ENCODE measurements around the gene LRRC63. TPM values are rescaled to one million over a fixed set of nuclear protein-coding genes. Genes with fewer than 3 reads are reported as not detected.

Gene LRRC63
- total and polyA plus RNA-seq, 8 donors = 0.10 to 0.65 (median 0.35) TPM

- intact Hi-C loops (cut with DNase I) = no loop called here
- Histone ChIP-seq H3K4me1 (peaks cover 0 to 33% of the 10 kb centered on the region in 2 donors), H3K36me3 (no peaks in the 10 kb centered on the region), H3K4me3 (no peak overlapping the region), H3K27me3 (no peaks in the 10 kb centered on the region), H3K9me3 (no peaks in the 10 kb centered on the region), H3K27ac (peak overlapping the region in 1 of 2 donors; percentile 93)
- ATAC-seq (peak; percentile 67), DNase-seq (peak in 2 of 4 donors; percentile 53 to 73)
- TF ChIP-seq CTCF (IDR thresholded peaks at IDR 0.05) = peak in 1 of 2 donors; percentile 49
Measured at GRCh38 chr13:46184277-46184699, 27.4 kb upstream of the LRRC63 start.

- no peak for DNase-seq
- H3K4me1 ChIP-seq = peaks cover 0 to 33% of the 10 kb centered on the region in 2 donors
- H3K4me3 ChIP-seq = no peak overlapping the region
- ATAC-seq = no peak
- H3K9me3 ChIP-seq = no peaks in the 10 kb centered on the region
- intact Hi-C loops (cut with DNase I) = no loop called here
- H3K27me3 ChIP-seq = no peaks in the 10 kb centered on the region
- H3K27ac ChIP-seq = no peak overlapping the region
- no peaks in the 10 kb centered on the region for H3K36me3 ChIP-seq
- TF ChIP-seq CTCF (IDR thresholded peaks at IDR 0.05) = no peak
Measured at GRCh38 chr13:46185634-46186033, 26.1 kb upstream of the LRRC63 start.

GRCh38 chr13:46192412-46192811, 19.3 kb upstream of the LRRC63 start:
- intact Hi-C loops (cut with DNase I) = no loop called here
- ATAC-seq (no peak), DNase-seq (no peak)
- no peak overlapping the region for H3K4me3 ChIP-seq
- no peak overlapping the region for H3K27ac ChIP-seq
- H3K27me3 ChIP-seq = no peaks in the 10 kb centered on the region
- no peaks in the 10 kb centered on the region for H3K36me3 ChIP-seq
- H3K4me1 ChIP-seq = peaks cover 0 to 11% of the 10 kb centered on the region in 2 donors
- no peaks in the 10 kb centered on the region for H3K9me3 ChIP-seq
- no peak for TF ChIP-seq CTCF (IDR thresholded peaks at IDR 0.05)

GRCh38 chr13:46195016-46195415, 16.7 kb upstream of the LRRC63 start:
- H3K27ac ChIP-seq = no peak overlapping the region
- ATAC-seq = peak; percentile 29

More at GRCh38 chr13:46195016-46195415, 16.7 kb upstream of the LRRC63 start:
- intact Hi-C loops (cut with DNase I) = no loop called here
- no peak overlapping the region for H3K4me3 ChIP-seq
- H3K36me3 ChIP-seq = no peaks in the 10 kb centered on the region
- DNase-seq = no peak
- no peak for TF ChIP-seq CTCF (IDR thresholded peaks at IDR 0.05)
- H3K9me3 ChIP-seq = no peaks in the 10 kb centered on the region
- no peaks in the 10 kb centered on the region for H3K27me3 ChIP-seq
- peaks cover 0 to 18% of the 10 kb centered on the region in 2 donors for H3K4me1 ChIP-seq
